ENCODE results near the gene IFI27L2. TPM values are rescaled to one million over a fixed set of nuclear protein-coding genes. Genes with fewer than 3 reads are reported as not detected.

The IFI27L2 gene
- total and polyA plus RNA-seq, 2 of the 8 experiments (the other 6 are each of a cell fraction or from before 2014, with no cell fraction given) = 14.0 to 69.6 TPM

DNA sequence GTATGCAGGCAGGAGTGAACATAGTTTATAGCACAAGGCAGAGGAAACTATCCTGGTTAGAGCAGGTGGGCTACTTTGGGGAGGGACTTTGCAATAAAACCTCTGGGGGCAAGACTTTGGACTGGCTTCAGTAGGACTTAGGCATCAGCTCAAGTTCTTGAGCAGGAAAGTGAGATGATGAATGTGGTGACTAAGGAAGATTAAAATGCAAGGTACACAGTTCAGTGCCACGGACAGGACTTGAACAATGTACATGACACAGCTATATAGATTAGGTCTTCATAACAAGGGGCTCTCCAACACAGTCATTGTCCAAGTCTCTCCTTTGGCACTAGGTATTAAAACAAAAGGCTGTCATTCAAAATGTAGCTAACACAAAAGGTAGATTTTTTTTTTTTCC is 23.3 kb upstream of the IFI27L2 start:
- Histone ChIP-seq H2BK5ac (ENCODE audit: low read depth, low read length) (no peak overlapping the region), H2BK15ac (ENCODE audit: low read length) (no peak overlapping the region), H3K56ac (replicated peaks; ENCODE audit: insufficient read length, low read depth, low read length) (no peak overlapping the region), H3K27me3 (replicated peaks in 1 of 4; ENCODE audit: control insufficient read depth in 3 of 4, extremely low read depth in 1 of 4, insufficient read depth in 3 of 4, low read length in 3 of 4) (no peaks in the 10 kb centered on the region), H2AFZ (ENCODE audit: low read length) (no peak overlapping the region), H3K9ac (replicated peaks in 1 of 4; ENCODE audit: extremely low read depth in 1 of 4, low read depth in 3 of 4, low read length in 3 of 4) (no peak overlapping the region), H2BK120ac (replicated peaks; ENCODE audit: low read depth, low read length) (no peak overlapping the region), H3K23ac (ENCODE audit: insufficient read length) (no peak overlapping the region), H3K27ac (ENCODE audit: low read depth, low read length) (no peak overlapping the region), H4K5ac (ENCODE audit: insufficient read length, low read depth, low read length) (no peak overlapping the region), H3K9me3 (ENCODE audit: insufficient read depth in 2 of 2, low read depth in 1 of 2, low read length in 1 of 2) (peaks cover 7 to 12% of the 10 kb centered on the region in 2 experiments; a peak in 3 of 4 replicates), H3K4me1 (replicated peaks in 1 of 4; ENCODE audit: control insufficient read depth in 3 of 4, insufficient read depth in 4 of 4, low read length in 3 of 4) (no peaks in the 10 kb centered on the region), H3K79me2 (ENCODE audit: control insufficient read depth in 1 of 2, insufficient read depth in 2 of 2, low read length in 2 of 2) (no peaks in the 10 kb centered on the region), H3K18ac (ENCODE audit: extremely low read depth, low read length) (no peak overlapping the region), H3K79me1 (ENCODE audit: low read depth, low read length) (no peaks in the 10 kb centered on the region), H4K20me1 (replicated peaks in 1 of 2; ENCODE audit: control insufficient read depth in 1 of 2, insufficient read depth in 2 of 2, low read length in 2 of 2) (no peaks in the 10 kb centered on the region), H4K91ac (replicated peaks; ENCODE audit: insufficient read length, low read length) (no peak overlapping the region), H2AK5ac (ENCODE audit: low read depth, low read length) (no peak overlapping the region), H3K14ac (ENCODE audit: insufficient read length) (no peak overlapping the region), H3K4ac (replicated peaks; ENCODE audit: insufficient read length, low read depth, low read length) (no peak overlapping the region), H4K8ac (ENCODE audit: extremely low read depth, insufficient read depth, low read length) (no peak overlapping the region), H3K4me2 (ENCODE audit: insufficient read depth in 1 of 2, low read depth in 2 of 2, low read length in 2 of 2) (no peak overlapping the region), H3K23me2 (ENCODE audit: low read depth, low read length) (no peaks in the 10 kb centered on the region), H2BK12ac (ENCODE audit: low read depth, low read length) (no peak overlapping the region), H3K4me3 (ENCODE audit: extremely low read depth in 1 of 4, insufficient read depth in 2 of 4, low read depth in 3 of 4, low read length in 4 of 4) (no peak overlapping the region), H3K36me3 (ENCODE audit: control insufficient read depth in 2 of 4, insufficient read depth in 4 of 4, low read length in 3 of 4) (no peaks in the 10 kb centered on the region), H2BK20ac (ENCODE audit: low read length) (no peak overlapping the region)
- CTCF ChIA-PET (ENCODE audit: partially characterized antibody) = interaction anchor here (1.0 to 3.1 kb wide), 5 partner anchors 10 to 21 kb away, joined by 3 to 20 read pairs (median 4); no protein-coding TSS in a partner anchor
- FAIRE-seq = no peak
- no peak for DNase-seq (ENCODE audit: low read depth in 1 of 2, low spot score in 2 of 2)
- WGBS, 2 experiments (ENCODE audit: extremely low coverage in 1 of 2, insufficient coverage in 1 of 2, insufficient read length in 1 of 2, insufficient replicate concordance in 2 of 2, low coverage in 1 of 2, low lambda C conversion rate in 2 of 2, missing lambda C conversion rate in 1 of 2) = 87% methylated on average over 1 of the region's 1 CpG; no CpG with 5 or more reads in 1 of the 2 experiments
- TF ChIP-seq TEAD4 (IDR thresholded peaks at IDR 0.05; ENCODE audit: low read depth, low read length) (no peak), ZNF274 (IDR thresholded peaks at IDR 0.05; ENCODE audit: borderline replicate concordance, extremely low read depth, low read length) (no peak), SAP30 (IDR thresholded peaks at IDR 0.05; ENCODE audit: insufficient read depth, insufficient replicate concordance, low read length) (no peak), CREB1 (IDR thresholded peaks at IDR 0.05) (no peak), TCF12 (IDR thresholded peaks at IDR 0.05; ENCODE audit: low read depth, low read length) (no peak)
- POLR2A ChIA-PET (ENCODE audit: partially characterized antibody) = no interaction called here
